Progenitor cell of endocrine pancreas (in vitro differentiated cells): ENCODE data around the gene DLX1. TPM values are rescaled to one million over a fixed set of nuclear protein-coding genes. Genes with fewer than 3 reads are reported as not detected.

Source experiments
- DNase-seq: peaks from one replicate; pipeline ENCODE4 v3.0.0; 2021; ENCODE audit warnings: low spot score; ENCODE audit not compliant: unreplicated experiment
- H3K27ac Mint-ChIP-seq: 2 replicates; pipeline ENCODE4 v1.8.0; 2021; ENCODE audit warnings: mild to moderate bottlenecking, moderate library complexity, mixed read lengths
- H3K27me3 Mint-ChIP-seq: 2 replicates; pipeline ENCODE4 v1.8.0; 2021; ENCODE audit warnings: mixed read lengths
- H3K36me3 Mint-ChIP-seq: 2 replicates; pipeline ENCODE4 v1.8.0; 2022; ENCODE audit warnings: mixed read lengths; ENCODE audit not compliant: insufficient read depth
- H3K4me1 Mint-ChIP-seq: 2 replicates; pipeline ENCODE4 v1.8.0; 2021; ENCODE audit warnings: low read depth, mixed read lengths
- H3K4me3 Mint-ChIP-seq: 2 replicates; pipeline ENCODE4 v1.8.0; 2021; ENCODE audit warnings: low read depth, mild to moderate bottlenecking, moderate library complexity, mixed read lengths
- H3K9me3 Mint-ChIP-seq: 2 replicates; pipeline ENCODE4 v1.8.0; 2021; ENCODE audit warnings: low read depth, mixed read lengths
- CTCF ChIP-seq: fragments of 200-600 bp; sonication (generic); IDR thresholded peaks from one replicate; pipeline ENCODE4 v1.5.0; 2021; ENCODE audit warnings: antibody characterized with exemption, mild to moderate bottlenecking; ENCODE audit not compliant: unreplicated experiment
- total RNA-seq: library from RNA; stranded (reverse); gene quantifications from 2 replicates; pipeline ENCODE4 v1.2.1, GENCODE V29; 2021

DLX1 gene
- total RNA-seq, 1 donor from 2014 or later: 1.7 TPM

DNA sequence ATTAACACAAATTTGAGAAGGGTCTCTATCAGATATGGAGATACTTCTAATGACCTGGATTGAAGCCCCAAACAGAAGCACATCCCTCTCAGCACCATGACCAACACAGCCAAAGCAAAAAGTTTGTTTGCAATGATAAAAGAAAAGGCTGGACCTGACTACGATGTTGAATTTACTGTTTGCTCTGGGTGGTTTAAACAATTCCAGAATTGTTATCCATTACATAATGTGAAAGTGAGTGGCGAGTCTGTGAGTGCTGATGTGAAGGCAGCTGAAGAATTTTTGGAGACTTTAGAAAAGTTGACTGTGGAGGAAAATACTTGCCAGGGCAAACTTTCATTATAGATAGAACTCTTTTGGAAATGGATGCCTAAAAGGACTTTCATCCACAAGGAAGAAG is 34.8 kb downstream of the DLX1 start:
- H3K9me3 Mint-ChIP-seq: no peaks in the 10 kb centered on the region
- no peak overlapping the region for H3K4me3 Mint-ChIP-seq
- no peak for TF ChIP-seq CTCF
- DNase-seq: no peak
- H3K27ac Mint-ChIP-seq: no peak overlapping the region
- H3K27me3 Mint-ChIP-seq: peaks cover 24% of the 10 kb centered on the region
- no peaks in the 10 kb centered on the region for H3K36me3 Mint-ChIP-seq
- H3K4me1 Mint-ChIP-seq: no peaks in the 10 kb centered on the region

DNA sequence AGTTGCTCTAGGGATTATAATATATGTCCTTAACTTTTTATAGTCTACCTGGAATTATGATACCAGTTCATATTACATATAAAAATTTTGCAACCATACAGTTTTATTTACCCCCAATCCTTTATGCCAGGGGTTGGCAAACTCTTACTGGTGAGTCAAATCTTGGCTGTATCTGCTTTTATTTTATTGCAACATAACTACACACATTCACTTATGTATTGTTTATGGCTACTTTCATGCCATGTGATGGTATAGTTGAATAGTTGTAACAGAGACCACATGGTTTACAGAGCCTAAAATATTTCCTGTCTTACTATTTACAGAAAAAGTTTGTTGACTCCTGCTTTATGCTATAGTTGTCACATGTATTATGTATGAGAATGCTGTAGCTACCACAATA is 43.2 kb downstream of the DLX1 start:
- H3K27me3 Mint-ChIP-seq: peaks cover 11% of the 10 kb centered on the region
- H3K27ac Mint-ChIP-seq: no peak overlapping the region
- H3K9me3 Mint-ChIP-seq: no peaks in the 10 kb centered on the region
- no peak overlapping the region for H3K4me3 Mint-ChIP-seq
- DNase-seq: no peak
- H3K4me1 Mint-ChIP-seq: no peaks in the 10 kb centered on the region
- H3K36me3 Mint-ChIP-seq: no peaks in the 10 kb centered on the region
- TF ChIP-seq CTCF: no peak

DNA sequence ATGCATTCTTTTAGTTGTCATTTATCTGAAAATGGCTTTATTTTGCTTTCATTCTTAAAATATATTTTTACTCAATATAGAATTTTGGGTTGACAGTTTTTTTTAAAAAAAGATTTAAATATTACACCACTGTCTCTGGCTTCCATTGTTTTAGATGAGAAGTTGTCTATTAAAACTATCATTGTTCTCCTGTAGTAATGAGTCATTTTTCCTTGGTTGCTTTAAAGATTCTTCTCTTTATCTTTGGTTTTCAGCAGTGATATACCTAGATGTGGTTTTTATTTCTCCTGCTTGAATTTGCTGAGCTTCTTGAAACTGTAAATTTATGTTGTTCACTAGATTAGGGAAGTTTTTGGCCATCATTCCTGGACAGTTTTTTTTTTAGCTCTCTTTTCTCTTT is 44.1 kb downstream of the DLX1 start:
- Mint-ChIP-seq H3K4me3 (no peak overlapping the region), H3K36me3 (no peaks in the 10 kb centered on the region), H3K27ac (no peak overlapping the region), H3K9me3 (no peaks in the 10 kb centered on the region), H3K4me1 (no peaks in the 10 kb centered on the region), H3K27me3 (peaks cover 13% of the 10 kb centered on the region)
- TF ChIP-seq CTCF: no peak
- DNase-seq: no peak

DNA sequence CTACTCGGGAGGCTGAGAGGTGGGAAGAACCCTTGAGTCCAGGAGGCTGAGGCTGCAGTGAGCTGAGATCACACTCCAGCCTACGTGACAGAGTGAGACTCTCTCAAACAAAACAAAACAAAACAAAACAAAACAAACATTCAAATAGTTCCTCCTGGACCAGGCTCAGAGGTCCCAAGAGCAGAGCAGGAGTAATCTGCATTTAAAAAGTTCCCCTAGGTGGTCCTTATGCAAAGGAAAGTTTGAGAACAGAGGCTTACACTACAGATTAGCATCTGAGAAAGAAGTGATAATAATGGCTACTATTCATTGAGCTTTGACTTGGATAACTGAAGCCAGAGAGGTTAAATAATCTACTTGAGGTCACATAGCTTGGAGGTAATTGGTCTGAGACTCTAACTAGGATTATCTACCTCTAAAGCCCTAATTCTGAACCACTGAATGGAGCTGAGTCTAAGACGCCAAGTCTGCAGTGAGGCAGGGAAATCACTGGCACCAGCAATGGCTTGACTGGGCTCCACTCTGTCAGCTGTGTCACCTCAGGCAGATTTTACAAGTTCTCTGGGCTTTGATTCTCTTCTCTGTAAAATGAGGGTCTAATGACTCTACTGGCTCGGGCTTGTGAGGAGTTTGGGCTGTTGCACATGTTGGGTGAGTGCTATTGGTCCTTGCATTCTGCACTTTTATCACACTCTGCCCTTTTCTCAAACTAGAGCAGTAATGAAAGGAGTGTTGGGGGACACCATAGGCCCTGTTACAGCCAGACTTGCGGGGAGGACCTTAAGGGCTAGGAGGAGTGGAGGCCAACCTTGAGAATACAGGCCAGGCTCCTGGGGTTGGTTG is 46.6 kb downstream of the DLX1 start:
- no peak for TF ChIP-seq CTCF
- Mint-ChIP-seq H3K27ac (no peak overlapping the region), H3K4me1 (no peaks in the 10 kb centered on the region), H3K27me3 (peaks cover 13% of the 10 kb centered on the region), H3K4me3 (no peak overlapping the region), H3K36me3 (no peaks in the 10 kb centered on the region), H3K9me3 (no peaks in the 10 kb centered on the region)
- no peak for DNase-seq

GRCh38 chr2:172134270-172134669 is 49.0 kb downstream of the DLX1 start:
- TF ChIP-seq CTCF: no peak
- no peak overlapping the region for H3K4me3 Mint-ChIP-seq
- no peak overlapping the region for H3K27ac Mint-ChIP-seq

More at GRCh38 chr2:172134270-172134669, 49.0 kb downstream of the DLX1 start:
- H3K36me3 Mint-ChIP-seq: no peaks in the 10 kb centered on the region
- H3K4me1 Mint-ChIP-seq: no peaks in the 10 kb centered on the region
- H3K9me3 Mint-ChIP-seq: peaks cover 4% of the 10 kb centered on the region
- DNase-seq: no peak
- H3K27me3 Mint-ChIP-seq: peaks cover 13% of the 10 kb centered on the region
